HEK293 (cell line): Measurements from ENCODE around the gene RPS28.
A peak's percentile ranks its signal among the peaks of the same experiment; 100 is the strongest.

Experiments used
- BCL11B ChIP-seq: fragments of 450-650 bp; formaldehyde crosslinking; IDR thresholded peaks from 2 replicates; pipeline ENCODE4 v1.5.1; 2016; ENCODE audit warnings: low read depth, missing biosample characterization, missing genetic modification characterization
- KLF16 ChIP-seq: fragments of 450-650 bp; formaldehyde crosslinking; IDR thresholded peaks from 2 replicates; pipeline ENCODE4 v1.5.1; 2017; ENCODE audit warnings: missing biosample characterization, missing genetic modification characterization
- MEIS1 ChIP-seq: sonication (generic); formaldehyde crosslinking; IDR thresholded peaks from 2 replicates; pipeline ENCODE4 v1.8.1; 2022; ENCODE audit warnings: missing genetic modification reagents, mild to moderate bottlenecking, borderline replicate concordance
- MYNN ChIP-seq: fragments of 450-650 bp; formaldehyde crosslinking; IDR thresholded peaks from 2 replicates; pipeline ENCODE4 v1.5.1; 2016; ENCODE audit warnings: missing biosample characterization, missing genetic modification characterization, borderline replicate concordance
- PRDM2 ChIP-seq: fragments of 450-650 bp; formaldehyde crosslinking; IDR thresholded peaks from 2 replicates; pipeline ENCODE4 v1.5.1; 2016; ENCODE audit warnings: missing biosample characterization, missing genetic modification characterization, borderline replicate concordance
- RBAK ChIP-seq: fragments of 450-650 bp; formaldehyde crosslinking; IDR thresholded peaks from 2 replicates; pipeline ENCODE4 v1.5.1; 2016; ENCODE audit warnings: missing biosample characterization, missing genetic modification characterization
- REPIN1 ChIP-seq: fragments of 450-650 bp; formaldehyde crosslinking; IDR thresholded peaks from 2 replicates; pipeline ENCODE4 v1.5.1; 2017; ENCODE audit warnings: missing biosample characterization, missing genetic modification characterization, low read depth
- SETDB1 ChIP-seq: IDR thresholded peaks from one replicate; pipeline ENCODE4 v1.6.1; 2017; ENCODE audit warnings: mild to moderate bottlenecking, low read length, moderate library complexity, mixed read lengths; ENCODE audit not compliant: insufficient read length
- ZBTB48 ChIP-seq: fragments of 450-650 bp; formaldehyde crosslinking; IDR thresholded peaks from 2 replicates; pipeline ENCODE4 v1.5.1; 2016; ENCODE audit warnings: missing biosample characterization, missing genetic modification characterization
- ZBTB7A ChIP-seq: fragments of 450-650 bp; formaldehyde crosslinking; IDR thresholded peaks from 2 replicates; pipeline ENCODE4 v1.5.1; 2016; ENCODE audit warnings: low read depth, missing biosample characterization, missing genetic modification characterization
- ZBTB8A ChIP-seq: fragments of 450-650 bp; formaldehyde crosslinking; IDR thresholded peaks from 2 replicates; pipeline ENCODE4 v1.5.1; 2016; ENCODE audit warnings: missing biosample characterization, missing genetic modification characterization
- ZIC2 ChIP-seq: fragments of 450-650 bp; formaldehyde crosslinking; IDR thresholded peaks from 2 replicates; pipeline ENCODE4 v1.5.1; 2016; ENCODE audit warnings: missing biosample characterization, missing genetic modification characterization
- ZNF114 ChIP-seq: fragments of 450-650 bp; formaldehyde crosslinking; IDR thresholded peaks from 2 replicates; pipeline ENCODE4 v1.5.0; 2017; ENCODE audit warnings: missing biosample characterization, missing genetic modification characterization
- ZNF18 ChIP-seq: fragments of 450-650 bp; formaldehyde crosslinking; IDR thresholded peaks from 2 replicates; pipeline ENCODE4 v1.5.1; 2016; ENCODE audit warnings: missing biosample characterization, missing genetic modification characterization
- ZNF184 ChIP-seq: fragments of 450-650 bp; IDR thresholded peaks from 2 replicates; pipeline ENCODE4 v1.5.1; 2018; ENCODE audit warnings: missing biosample characterization, mild to moderate bottlenecking, missing genetic modification characterization
- ZNF24 ChIP-seq: fragments of 450-650 bp; formaldehyde crosslinking; IDR thresholded peaks from 2 replicates; pipeline ENCODE4 v1.5.1; 2016; ENCODE audit warnings: missing biosample characterization, missing genetic modification characterization
- ZNF280C ChIP-seq: fragments of 450-650 bp; formaldehyde crosslinking; IDR thresholded peaks from 2 replicates; pipeline ENCODE4 v1.5.1; 2016; ENCODE audit warnings: missing biosample characterization, missing genetic modification characterization
- ZNF335 ChIP-seq: fragments of 450-650 bp; formaldehyde crosslinking; conservative IDR thresholded peaks from 2 replicates; pipeline ENCODE4 v1.5.1; 2016; ENCODE audit warnings: missing biosample characterization, missing genetic modification characterization
- ZNF354C ChIP-seq: fragments of 450-650 bp; formaldehyde crosslinking; IDR thresholded peaks from 2 replicates; pipeline ENCODE4 v1.5.1; 2016; ENCODE audit warnings: missing biosample characterization, missing genetic modification characterization, low read depth, borderline replicate concordance
- ZNF404 ChIP-seq: fragments of 450-650 bp; formaldehyde crosslinking; IDR thresholded peaks from 2 replicates; pipeline ENCODE4 v1.5.1; 2017; ENCODE audit warnings: missing biosample characterization, missing genetic modification characterization
- ZNF510 ChIP-seq: fragments of 450-650 bp; formaldehyde crosslinking; IDR thresholded peaks from 2 replicates; pipeline ENCODE4 v1.5.1; 2018; ENCODE audit warnings: mild to moderate bottlenecking, missing genetic modification characterization, missing biosample characterization; ENCODE audit not compliant: insufficient replicate concordance
- ZNF560 ChIP-seq: fragments of 450-650 bp; formaldehyde crosslinking; IDR thresholded peaks from 2 replicates; pipeline ENCODE4 v1.5.1; 2017; ENCODE audit warnings: missing biosample characterization, missing genetic modification characterization, borderline replicate concordance
- ZNF600 ChIP-seq: fragments of 450-650 bp; formaldehyde crosslinking; IDR thresholded peaks from 2 replicates; pipeline ENCODE4 v1.5.1; 2016; ENCODE audit warnings: missing biosample characterization, missing genetic modification characterization
- ZNF639 ChIP-seq: fragments of 450-650 bp; formaldehyde crosslinking; IDR thresholded peaks from 2 replicates; pipeline ENCODE4 v1.5.1; 2016; ENCODE audit warnings: missing biosample characterization, missing genetic modification characterization
- ZNF707 ChIP-seq: fragments of 450-650 bp; formaldehyde crosslinking; IDR thresholded peaks from 2 replicates; pipeline ENCODE4 v1.5.1; 2016; ENCODE audit warnings: missing biosample characterization, missing genetic modification characterization
- ZNF830 ChIP-seq: fragments of 450-650 bp; IDR thresholded peaks from 2 replicates; pipeline ENCODE4 v1.5.0; 2018; ENCODE audit warnings: missing biosample characterization, missing genetic modification characterization, low read depth, mild to moderate bottlenecking, moderate library complexity
- ZSCAN30 ChIP-seq: fragments of 450-650 bp; IDR thresholded peaks from 2 replicates; pipeline ENCODE4 v1.5.1; 2018; ENCODE audit warnings: missing biosample characterization, mild to moderate bottlenecking, missing genetic modification characterization, moderate library complexity

The RPS28 gene

GRCh38 chr19:8307965-8308866 lies 13.1 kb upstream of the RPS28 start, which contains the start of gene CD320 (continued):
- TF ChIP-seq ZNF280C (tag by site-specific recombination) (no peak), ZNF707 (tag by site-specific recombination) (no peak), MYNN (tag by site-specific recombination) (no peak), ZNF335 (peak; percentile 8; the same call in 1 of the 2 replicates), MEIS1 (CRISPR knock-in tag) (no peak), PRDM2 (tag by site-specific recombination) (no peak), SETDB1 (peak; percentile 12), RBAK (tag by site-specific recombination) (no peak), ZSCAN30 (tag by site-specific recombination) (peak; percentile 75; the same call in 1 of the 2 replicates), ZBTB48 (tag by site-specific recombination) (no peak), ZIC2 (tag by site-specific recombination) (peak; percentile 89), ZNF114 (tag by site-specific recombination) (no peak), ZNF24 (tag by site-specific recombination) (peak; percentile 69; the same call in 1 of the 2 replicates), ZBTB7A (no peak), REPIN1 (tag by site-specific recombination) (0 out of 2 replicates have a peak, but pooled peaks have one; percentile 27), ZNF830 (tag by site-specific recombination) (no peak), ZBTB8A (tag by site-specific recombination) (peak; percentile 55; the same call in 1 of the 2 replicates), BCL11B (tag by site-specific recombination) (peak; percentile 70; the same call in 1 of the 2 replicates), ZNF560 (tag by site-specific recombination) (peak; percentile 73; the same call in 1 of the 2 replicates), ZNF184 (tag by site-specific recombination) (peak; percentile 37; the same call in 1 of the 2 replicates), ZNF510 (tag by site-specific recombination) (no peak), ZNF404 (tag by site-specific recombination) (no peak), KLF16 (tag by site-specific recombination) (peak; percentile 65), ZNF600 (peak; percentile 96), ZNF354C (tag by site-specific recombination) (no peak), ZNF18 (tag by site-specific recombination) (no peak), ZNF639 (tag by site-specific recombination) (peak; percentile 21; the same call in 1 of the 2 replicates)
